Body of pancreas (tissue), 4 donors: ENCODE data around the gene DOK6. TPM values are rescaled to one million over a fixed set of nuclear protein-coding genes. Genes with fewer than 3 reads are reported as not detected.

Source experiments
- ATAC-seq: fragments of 150-250 bp; one replicate; pipeline ENCODE4 v1.9.1; 2016
- DNase-seq, 4 donors: peaks; one replicate each; pipeline ENCODE4 v3.0.0-alpha.2; 2019
- H3K27ac ChIP-seq, 4 donors: fragments of 200-600 bp; sonication (generic); 1 replicate in 3 of 4; 2 replicates in 1 of 4; pipeline versions ENCODE4 v1.5.1 to v1.6.1; 2016 to 2019; ENCODE audit warnings: mild to moderate bottlenecking in 1 of 4, mixed read lengths in 1 of 4, moderate library complexity in 1 of 4
- H3K27me3 ChIP-seq, 2 donors: fragments of 200-600 bp; sonication (generic); one replicate each; pipeline ENCODE4 v1.6.0; 2016; ENCODE audit warnings: mild to moderate bottlenecking in 1 of 2
- H3K36me3 ChIP-seq, 2 donors: fragments of 200-600 bp; sonication (generic); replicated peaks in 1 of 2; 2 replicates each; pipeline ENCODE4 v1.5.1; 2016; ENCODE audit warnings: low read depth in 2 of 2; ENCODE audit not compliant: insufficient read depth in 1 of 2
- H3K4me1 ChIP-seq: fragments of 200-600 bp; sonication (generic); one replicate; pipeline ENCODE4 v1.6.0; 2016
- H3K4me3 ChIP-seq, 2 donors: fragments of 200-600 bp; sonication (generic); 1 replicate in 1 of 2; 2 replicates in 1 of 2; pipeline ENCODE4 v1.5.1; 2016 to 2019
- H3K9me3 ChIP-seq, 3 donors: fragments of 200-600 bp; sonication (generic); 1 replicate in 2 of 3; 2 replicates in 1 of 3; pipeline ENCODE4 v1.5.1; 2016
- POLR2A ChIP-seq, 3 donors: fragments of 450-650 bp; IDR thresholded peaks; one replicate each; pipeline ENCODE4 v1.6.1; 2016; ENCODE audit warnings: antibody characterized with exemption in 3 of 3, mild to moderate bottlenecking in 2 of 3
- WGBS, 2 donors: methylation state at CpG; one replicate each; pipeline ENCODE4 v1.1.5; 2017; 5-methylcytosine and 5-hydroxymethylcytosine counted together
- intact Hi-C: fragments of 100-400 bp; cut with DNase I; formaldehyde crosslinking; loops from one replicate; pipeline ENCODE4 v1.15.1; 2023
- total RNA-seq, 2 donors: library from RNA; depleted of rRNA; stranded (reverse); fragments of >200 nt; gene quantifications; one replicate each; pipeline ENCODE4 v1.1.0, GENCODE V29; 2016
- TF ChIP-seq, protein P1 (sequence below), 7 experiments: fragments of 450-650 bp in 4 of 7; fragments of 200-600 bp in 3 of 7; sonication (generic) in 3 of 7; IDR thresholded peaks; one replicate each; pipeline ENCODE4 v1.5.1; 2016 to 2019; ENCODE audit warnings: antibody characterized with exemption in 7 of 7

The DOK6 gene
- total RNA-seq, 2 donors from 2014 or later, result under 0.01 to 0.66 TPM

GRCh38 chr18:69885355-69885754 lies 484.7 kb downstream of the DOK6 start:
- no peak for ATAC-seq
- H3K27ac ChIP-seq, result no peak overlapping the region
- 72 to 76% methylated on average over 4 of the region's 4 CpGs for WGBS, 2 donors

GRCh38 chr18:69885841-69886531 lies 485.3 kb downstream of the DOK6 start:
- 51 to 56% methylated on average over 20 of the region's 20 CpGs for WGBS, 2 donors
- Histone ChIP-seq H3K27me3 (no peaks in the 10 kb centered on the region), H3K4me3 (no peak overlapping the region), H3K36me3 (no peaks in the 10 kb centered on the region), H3K9me3 (no peaks in the 10 kb centered on the region), H3K27ac (no peak overlapping the region), H3K4me1 (peaks cover 11% of the 10 kb centered on the region)
- ATAC-seq, result peak; percentile 60
- intact Hi-C loops, result no loop called here
- no peak for TF ChIP-seq POLR2A (IDR thresholded peaks at IDR 0.05)
- TF ChIP-seq, protein P1, sequence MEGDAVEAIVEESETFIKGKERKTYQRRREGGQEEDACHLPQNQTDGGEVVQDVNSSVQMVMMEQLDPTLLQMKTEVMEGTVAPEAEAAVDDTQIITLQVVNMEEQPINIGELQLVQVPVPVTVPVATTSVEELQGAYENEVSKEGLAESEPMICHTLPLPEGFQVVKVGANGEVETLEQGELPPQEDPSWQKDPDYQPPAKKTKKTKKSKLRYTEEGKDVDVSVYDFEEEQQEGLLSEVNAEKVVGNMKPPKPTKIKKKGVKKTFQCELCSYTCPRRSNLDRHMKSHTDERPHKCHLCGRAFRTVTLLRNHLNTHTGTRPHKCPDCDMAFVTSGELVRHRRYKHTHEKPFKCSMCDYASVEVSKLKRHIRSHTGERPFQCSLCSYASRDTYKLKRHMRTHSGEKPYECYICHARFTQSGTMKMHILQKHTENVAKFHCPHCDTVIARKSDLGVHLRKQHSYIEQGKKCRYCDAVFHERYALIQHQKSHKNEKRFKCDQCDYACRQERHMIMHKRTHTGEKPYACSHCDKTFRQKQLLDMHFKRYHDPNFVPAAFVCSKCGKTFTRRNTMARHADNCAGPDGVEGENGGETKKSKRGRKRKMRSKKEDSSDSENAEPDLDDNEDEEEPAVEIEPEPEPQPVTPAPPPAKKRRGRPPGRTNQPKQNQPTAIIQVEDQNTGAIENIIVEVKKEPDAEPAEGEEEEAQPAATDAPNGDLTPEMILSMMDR (IDR thresholded peaks at IDR 0.05), result no peak
- DNase-seq, result peak in 2 of 4 donors; percentile 16 to 20

More at GRCh38 chr18:69885355-69885754, 484.7 kb downstream of the DOK6 start:
- H3K27me3 ChIP-seq, result no peaks in the 10 kb centered on the region
- H3K9me3 ChIP-seq, result no peaks in the 10 kb centered on the region
- H3K4me3 ChIP-seq, result no peak overlapping the region
- H3K4me1 ChIP-seq, result peaks cover 11% of the 10 kb centered on the region
- no peak for DNase-seq
- no peak for TF ChIP-seq POLR2A (IDR thresholded peaks at IDR 0.05)
- TF ChIP-seq, protein P1 (IDR thresholded peaks at IDR 0.05), result no peak
- intact Hi-C loops, result no loop called here
- no peaks in the 10 kb centered on the region for H3K36me3 ChIP-seq

- ATAC-seq (no peak), DNase-seq (no peak)
- no peak overlapping the region for H3K4me3 ChIP-seq
- intact Hi-C loops, result no loop called here
- 86 to 96% methylated on average over 2 of the region's 2 CpGs for WGBS, 2 donors
- peaks cover 11% of the 10 kb centered on the region for H3K4me1 ChIP-seq
- H3K27me3 ChIP-seq, result no peaks in the 10 kb centered on the region
- H3K36me3 ChIP-seq, result no peaks in the 10 kb centered on the region
- H3K9me3 ChIP-seq, result no peaks in the 10 kb centered on the region
- H3K27ac ChIP-seq, result no peak overlapping the region
- TF ChIP-seq, protein P1 (IDR thresholded peaks at IDR 0.05), result no peak
- no peak for TF ChIP-seq POLR2A (IDR thresholded peaks at IDR 0.05)
Measured at GRCh38 chr18:69887256-69887655, 486.6 kb downstream of the DOK6 start.

DNA sequence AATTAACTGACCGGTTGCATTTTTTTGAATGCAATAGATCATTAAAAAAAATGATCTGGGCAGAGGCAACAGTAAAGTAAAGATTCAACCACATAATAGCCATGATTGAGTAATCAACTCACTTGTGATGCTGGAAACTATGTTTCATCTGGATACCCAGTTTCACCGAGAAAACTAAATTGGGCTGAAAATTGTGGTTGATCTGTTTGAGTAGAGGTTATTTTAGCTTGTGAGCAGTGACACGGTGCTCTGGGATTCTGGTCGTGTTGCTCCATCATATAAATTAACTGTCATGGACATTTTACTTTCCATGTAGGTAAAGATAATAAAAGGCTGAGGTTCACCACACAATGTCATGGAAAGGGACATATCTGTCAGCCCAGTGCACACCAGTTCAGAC lies 488.3 kb downstream of the DOK6 start:
- WGBS, 2 donors, result 86 to 87% methylated on average over 4 of the region's 4 CpGs
- ATAC-seq (no peak), DNase-seq (no peak)
- Histone ChIP-seq H3K4me1 (peaks cover 11% of the 10 kb centered on the region), H3K27me3 (no peaks in the 10 kb centered on the region), H3K4me3 (no peak overlapping the region), H3K27ac (no peak overlapping the region), H3K9me3 (no peaks in the 10 kb centered on the region), H3K36me3 (no peaks in the 10 kb centered on the region)
- TF ChIP-seq, protein P1 (IDR thresholded peaks at IDR 0.05), result no peak
- TF ChIP-seq POLR2A (IDR thresholded peaks at IDR 0.05), result no peak
- intact Hi-C loops, result no loop called here

DNA sequence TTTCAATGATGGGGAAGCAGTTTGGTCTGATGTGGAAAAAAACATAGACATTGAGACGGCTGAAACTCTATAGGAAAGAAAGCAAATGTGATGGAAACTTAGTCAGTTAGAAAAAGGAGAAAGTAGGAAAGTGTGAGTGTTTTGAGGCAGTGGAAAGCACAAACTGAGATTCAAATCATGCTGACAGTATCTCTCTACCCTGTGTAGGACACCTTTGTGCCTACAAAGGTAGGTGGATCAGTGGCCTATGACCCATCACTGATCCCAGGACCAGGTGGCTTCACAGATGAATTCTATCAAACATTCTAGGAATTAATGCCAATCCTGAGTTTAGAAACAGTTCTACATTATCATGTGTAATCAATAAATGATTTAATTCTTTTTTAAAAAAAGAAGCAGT lies 489.9 kb downstream of the DOK6 start:
- Histone ChIP-seq H3K27me3 (no peaks in the 10 kb centered on the region), H3K4me3 (no peak overlapping the region), H3K9me3 (no peaks in the 10 kb centered on the region), H3K27ac (no peak overlapping the region), H3K36me3 (no peaks in the 10 kb centered on the region), H3K4me1 (peaks cover 8% of the 10 kb centered on the region)
- ATAC-seq, result no peak
- DNase-seq, result no peak
- WGBS, 2 donors, result 100% methylated on average over 1 of the region's 1 CpG
- TF ChIP-seq POLR2A (IDR thresholded peaks at IDR 0.05), result no peak
- TF ChIP-seq, protein P1 (IDR thresholded peaks at IDR 0.05), result no peak
- intact Hi-C loops, result no loop called here
